ENCODE results near the gene GNPTAB. TPM values are rescaled to one million over a fixed set of nuclear protein-coding genes. Genes with fewer than 3 reads are reported as not detected.

Gene GNPTAB
- total and polyA plus RNA-seq, 2 of the 13 experiments (the other 11 are each of a cell fraction or from before 2014, with no cell fraction given), result 13.6 to 19.4 TPM

DNA sequence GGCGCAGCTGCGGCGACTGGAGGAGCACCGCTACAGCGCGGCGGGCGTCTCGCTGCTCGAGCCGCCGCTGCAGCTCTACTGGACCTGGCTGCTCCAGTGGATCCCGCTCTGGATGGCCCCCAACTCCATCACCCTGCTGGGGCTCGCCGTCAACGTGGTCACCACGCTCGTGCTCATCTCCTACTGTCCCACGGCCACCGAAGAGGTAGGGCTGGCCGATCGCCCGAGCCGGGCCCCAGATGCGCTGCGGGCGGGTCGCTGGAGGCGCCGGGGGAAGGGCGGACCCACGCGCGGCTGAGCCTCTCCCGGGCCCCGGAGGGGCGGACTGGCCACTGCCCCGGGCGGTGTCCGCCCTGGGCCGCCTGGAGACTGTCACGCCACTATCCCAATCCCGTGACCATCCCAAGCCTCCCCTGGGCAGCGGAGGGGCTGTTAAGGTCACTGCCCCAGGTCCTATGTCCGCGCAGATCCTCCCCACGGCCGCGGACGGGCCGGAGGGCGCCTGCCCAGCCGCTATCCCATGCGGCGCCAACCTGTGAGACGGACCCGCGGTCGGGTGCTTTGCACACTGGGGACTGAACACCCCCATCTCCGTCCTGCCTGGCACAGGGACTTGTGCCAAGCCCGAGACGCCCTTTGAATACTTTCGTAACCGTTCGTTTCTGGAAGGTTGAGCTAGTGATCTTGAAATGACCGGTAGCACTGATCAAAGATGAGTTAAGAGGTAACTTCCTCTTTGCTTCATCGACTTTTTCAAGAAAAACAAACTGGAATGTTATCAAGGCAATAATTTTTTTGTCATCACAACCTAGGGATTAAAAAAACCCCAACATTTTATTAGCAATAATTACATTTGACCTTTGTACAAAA is 132.6 kb downstream of the GNPTAB start (continued):
- TF ChIP-seq ETV5 (CRISPR knock-in tag; IDR thresholded peaks at IDR 0.05; ENCODE audit: borderline replicate concordance) (peak; percentile 62; the same call in 1 of the 2 replicates), HMG20A (CRISPR knock-in tag; IDR thresholded peaks at IDR 0.05; ENCODE audit: borderline replicate concordance) (0 out of 2 replicates have a peak, but pooled peaks have one; percentile 7), ZNF619 (CRISPR knock-in tag; IDR thresholded peaks at IDR 0.05) (no peak), POGZ (CRISPR knock-in tag; IDR thresholded peaks at IDR 0.05) (no peak), SP4 (CRISPR knock-in tag; IDR thresholded peaks at IDR 0.05) (peak; percentile 46; the same call in 1 of the 2 replicates), ZNF724P (CRISPR knock-in tag; IDR thresholded peaks at IDR 0.05; ENCODE audit: borderline replicate concordance) (peak; percentile 59; the same call in 1 of the 2 replicates), NCOA2 (CRISPR knock-in tag; IDR thresholded peaks at IDR 0.05) (no peak), ZFP82 (CRISPR knock-in tag; IDR thresholded peaks at IDR 0.05; ENCODE audit: borderline replicate concordance) (peak; percentile 72; the same call in 1 of the 2 replicates), KDM2A (CRISPR knock-in tag; IDR thresholded peaks at IDR 0.05; ENCODE audit: borderline replicate concordance, low read depth) (peak; percentile 41; the same call in 1 of the 2 replicates), MXI1 (IDR thresholded peaks at IDR 0.05; ENCODE audit: borderline replicate concordance, low read depth, low read length) (0 out of 3 replicates have a peak, but pooled peaks have one; percentile 10), ZSCAN25 (CRISPR knock-in tag; IDR thresholded peaks at IDR 0.05) (peak; percentile 45; the same call in 1 of the 2 replicates), KMT2A (CRISPR knock-in tag; IDR thresholded peaks at IDR 0.05) (peak; percentile 62), SNAI1 (CRISPR knock-in tag; IDR thresholded peaks at IDR 0.05; ENCODE audit: borderline replicate concordance) (0 out of 2 replicates have a peak, but pooled peaks have one; percentile 37), ZNF552 (CRISPR knock-in tag; IDR thresholded peaks at IDR 0.05; ENCODE audit: borderline replicate concordance) (no peak), PHF8 (CRISPR knock-in tag; IDR thresholded peaks at IDR 0.05) (peak; percentile 42; the same call in 1 of the 2 replicates), ZNF136 (CRISPR knock-in tag; IDR thresholded peaks at IDR 0.05; ENCODE audit: low read depth) (0 out of 2 replicates have a peak, but pooled peaks have one; percentile 35), ZNF614 (CRISPR knock-in tag; IDR thresholded peaks at IDR 0.05; ENCODE audit: borderline replicate concordance) (no peak), ZNF777 (CRISPR knock-in tag; IDR thresholded peaks at IDR 0.05) (peak; percentile 29; the same call in 1 of the 2 replicates), RARA (CRISPR knock-in tag; IDR thresholded peaks at IDR 0.05) (peak; percentile 42; the same call in 1 of the 2 replicates), SP140L (CRISPR knock-in tag; IDR thresholded peaks at IDR 0.05; ENCODE audit: borderline replicate concordance) (no peak), PPARG (CRISPR knock-in tag; conservative IDR thresholded peaks at IDR 0.05) (peak; percentile 17; the same call in 1 of the 2 replicates), FOXC1 (CRISPR knock-in tag; IDR thresholded peaks at IDR 0.05; ENCODE audit: borderline replicate concordance) (no peak), ELF4 (CRISPR knock-in tag; IDR thresholded peaks at IDR 0.05; ENCODE audit: borderline replicate concordance) (no peak), KDM5B (CRISPR knock-in tag; IDR thresholded peaks at IDR 0.05; ENCODE audit: borderline replicate concordance) (peak; percentile 42; the same call in 1 of the 2 replicates)
- TF ChIP-seq, protein P1, sequence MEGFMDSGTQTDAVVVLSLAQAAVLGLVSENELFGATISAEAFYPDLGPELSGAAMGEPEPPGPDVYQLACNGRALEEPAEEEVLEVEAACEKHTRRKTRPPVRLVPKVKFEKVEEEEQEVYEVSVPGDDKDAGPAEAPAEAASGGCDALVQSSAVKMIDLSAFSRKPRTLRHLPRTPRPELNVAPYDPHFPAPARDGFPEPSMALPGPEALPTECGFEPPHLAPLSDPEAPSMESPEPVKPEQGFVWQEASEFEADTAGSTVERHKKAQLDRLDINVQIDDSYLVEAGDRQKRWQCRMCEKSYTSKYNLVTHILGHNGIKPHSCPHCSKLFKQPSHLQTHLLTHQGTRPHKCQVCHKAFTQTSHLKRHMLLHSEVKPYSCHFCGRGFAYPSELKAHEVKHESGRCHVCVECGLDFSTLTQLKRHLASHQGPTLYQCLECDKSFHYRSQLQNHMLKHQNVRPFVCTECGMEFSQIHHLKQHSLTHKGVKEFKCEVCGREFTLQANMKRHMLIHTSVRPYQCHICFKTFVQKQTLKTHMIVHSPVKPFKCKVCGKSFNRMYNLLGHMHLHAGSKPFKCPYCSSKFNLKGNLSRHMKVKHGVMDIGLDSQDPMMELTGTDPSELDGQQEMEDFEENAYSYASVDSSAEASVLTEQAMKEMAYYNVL (CRISPR knock-in tag; IDR thresholded peaks at IDR 0.05; ENCODE audit: borderline replicate concordance), result 0 out of 2 replicates have a peak, but pooled peaks have one; percentile 29
- TF ChIP-seq, protein P2, sequence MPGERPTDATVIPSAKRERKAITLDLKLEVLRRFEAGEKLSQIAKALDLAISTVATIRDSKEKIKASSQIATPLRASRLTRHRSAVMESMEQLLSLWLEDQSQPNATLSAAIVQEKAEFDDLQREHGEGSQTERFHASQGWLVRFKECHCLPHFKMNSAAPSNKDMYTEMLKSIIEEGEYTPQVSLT (CRISPR knock-in tag; IDR thresholded peaks at IDR 0.05; ENCODE audit: borderline replicate concordance, low read depth), result no peak
- TF ChIP-seq, protein P3, sequence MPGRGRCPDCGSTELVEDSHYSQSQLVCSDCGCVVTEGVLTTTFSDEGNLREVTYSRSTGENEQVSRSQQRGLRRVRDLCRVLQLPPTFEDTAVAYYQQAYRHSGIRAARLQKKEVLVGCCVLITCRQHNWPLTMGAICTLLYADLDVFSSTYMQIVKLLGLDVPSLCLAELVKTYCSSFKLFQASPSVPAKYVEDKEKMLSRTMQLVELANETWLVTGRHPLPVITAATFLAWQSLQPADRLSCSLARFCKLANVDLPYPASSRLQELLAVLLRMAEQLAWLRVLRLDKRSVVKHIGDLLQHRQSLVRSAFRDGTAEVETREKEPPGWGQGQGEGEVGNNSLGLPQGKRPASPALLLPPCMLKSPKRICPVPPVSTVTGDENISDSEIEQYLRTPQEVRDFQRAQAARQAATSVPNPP (CRISPR knock-in tag; IDR thresholded peaks at IDR 0.05), result no peak
